WTC11 (cell line): ENCODE results near the gene SPDYA. TPM values are rescaled to one million over a fixed set of nuclear protein-coding genes. Genes with fewer than 3 reads are reported as not detected.

ENCODE experiments used
- ATAC-seq: fragments of 200-7000 bp; cut with Tn5 transposase; 2 replicates; pipeline ENCODE4 v1.10.0; 2021; ENCODE audit warnings: mild to moderate bottlenecking, moderate library complexity
- CTCF ChIA-PET: fragments of 300-600 bp; sonication (Branson Sonifier 250); formaldehyde crosslinking; loops from one replicate; lab custom pipeline; 2021; ENCODE audit warnings: antibody characterized with exemption; lab: Charles Lee
- POLR2A ChIA-PET: fragments of 350-600 bp; sonication (Branson Sonifier 250); formaldehyde crosslinking; loops from one replicate; lab custom pipeline; 2021; ENCODE audit warnings: antibody characterized with exemption; lab: Charles Lee
- DNase-seq: peaks from one replicate; pipeline ENCODE4 v3.0.0; 2021; ENCODE audit warnings: low spot score
- H3K27ac Mint-ChIP-seq: 2 replicates; pipeline ENCODE4 v1.8.0; 2021; ENCODE audit warnings: mixed read lengths
- H3K27me3 Mint-ChIP-seq: 2 replicates; pipeline ENCODE4 v1.8.0; 2021; ENCODE audit warnings: low read depth, mild to moderate bottlenecking, moderate library complexity, mixed read lengths
- H3K36me3 Mint-ChIP-seq: 2 replicates; pipeline ENCODE4 v1.8.0; 2021; ENCODE audit warnings: mixed read lengths
- H3K4me1 Mint-ChIP-seq: 2 replicates; pipeline ENCODE4 v1.8.0; 2022; ENCODE audit warnings: mixed read lengths
- H3K4me3 Mint-ChIP-seq: 2 replicates; pipeline ENCODE4 v1.8.0; 2021; ENCODE audit warnings: mild to moderate bottlenecking, moderate library complexity, mixed read lengths
- H3K9me3 Mint-ChIP-seq: 2 replicates; pipeline ENCODE4 v1.8.0; 2021; ENCODE audit warnings: mixed read lengths
- AR ChIP-seq: fragments of 250-450 bp; sonication (Bioruptor Pico); IDR thresholded peaks from 2 replicates; pipeline ENCODE4 v1.9.0; 2021; ENCODE audit warnings: mild to moderate bottlenecking
- FOXK1 ChIP-seq: sonication (generic); formaldehyde crosslinking; IDR thresholded peaks from 2 replicates; pipeline ENCODE4 v1.8.0; 2022; ENCODE audit warnings: mild to moderate bottlenecking, moderate library complexity, missing genetic modification reagents
- GRHL2 ChIP-seq: fragments of 250-450 bp; sonication (Bioruptor Pico); IDR thresholded peaks from 2 replicates; pipeline ENCODE4 v1.8.0; 2022; ENCODE audit warnings: mild to moderate bottlenecking, moderate library complexity; ENCODE audit not compliant: insufficient replicate concordance, severe bottlenecking
- IRF2 ChIP-seq: sonication (generic); formaldehyde crosslinking; IDR thresholded peaks from 2 replicates; pipeline ENCODE4 v1.8.0; 2022; ENCODE audit warnings: low read depth, missing genetic modification reagents, borderline replicate concordance
- MLX ChIP-seq: sonication (generic); formaldehyde crosslinking; IDR thresholded peaks from 2 replicates; pipeline ENCODE4 v1.8.1; 2023; ENCODE audit warnings: mild to moderate bottlenecking, missing genetic modification reagents, moderate library complexity
- NFE2L1 ChIP-seq: sonication (generic); formaldehyde crosslinking; IDR thresholded peaks from 2 replicates; pipeline ENCODE4 v1.8.1; 2023; ENCODE audit warnings: missing genetic modification reagents
- OVOL2 ChIP-seq: fragments of 250-450 bp; sonication (Bioruptor Pico); IDR thresholded peaks from 2 replicates; pipeline ENCODE4 v1.9.0; 2021; ENCODE audit warnings: mild to moderate bottlenecking, borderline replicate concordance
- TEAD1 ChIP-seq: sonication (generic); formaldehyde crosslinking; IDR thresholded peaks from 2 replicates; pipeline ENCODE4 v1.8.0; 2022; ENCODE audit warnings: mild to moderate bottlenecking, missing genetic modification reagents
- ZBTB43 ChIP-seq: sonication (generic); formaldehyde crosslinking; IDR thresholded peaks from 2 replicates; pipeline ENCODE4 v1.8.1; 2023; ENCODE audit warnings: mild to moderate bottlenecking, missing genetic modification reagents
- ZNF138 ChIP-seq: sonication (generic); formaldehyde crosslinking; conservative IDR thresholded peaks from 2 replicates; pipeline ENCODE4 v1.8.1; 2022; ENCODE audit warnings: mild to moderate bottlenecking, moderate library complexity, missing genetic modification reagents
- total RNA-seq: library from RNA; stranded (reverse); gene quantifications from 3 replicates; pipeline ENCODE4 v1.2.3, GENCODE V29; 2021
- TF ChIP-seq, protein P1 (sequence below): sonication (generic); formaldehyde crosslinking; IDR thresholded peaks from 2 replicates; pipeline ENCODE4 v1.8.0; 2022; ENCODE audit warnings: missing genetic modification reagents
- TF ChIP-seq, protein P2 (sequence below): sonication (generic); formaldehyde crosslinking; IDR thresholded peaks from 2 replicates; pipeline ENCODE4 v1.8.0; 2022; ENCODE audit warnings: mild to moderate bottlenecking, missing genetic modification reagents
- TF ChIP-seq, protein P3 (sequence below): sonication (generic); formaldehyde crosslinking; IDR thresholded peaks from 2 replicates; pipeline ENCODE4 v1.8.1; 2023; ENCODE audit warnings: mild to moderate bottlenecking, missing genetic modification reagents, moderate library complexity

SPDYA gene
- total RNA-seq, 1 experiment from 2014 or later: 0.61 TPM

DNA sequence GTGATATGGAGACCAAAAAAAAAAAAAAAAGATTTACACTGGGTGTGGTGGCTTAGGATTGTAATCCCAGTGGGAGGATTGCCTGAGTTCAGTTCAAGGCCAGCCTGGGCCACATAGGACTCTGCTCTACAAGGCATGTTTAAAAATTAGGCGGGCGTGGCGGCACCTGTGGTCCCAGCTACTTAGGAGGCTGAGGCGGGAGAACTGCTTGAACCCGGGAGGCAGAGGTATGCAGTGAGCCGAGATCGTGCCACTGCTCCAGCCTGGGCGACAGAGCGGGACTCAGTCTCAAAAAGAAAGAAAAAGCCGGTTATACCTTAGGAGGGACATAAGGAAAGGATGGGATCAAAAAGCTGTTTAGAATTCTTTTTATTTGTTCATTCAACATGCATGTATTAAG, 707 bp upstream of the SPDYA start:
- TF ChIP-seq OVOL2 (CRISPR knock-in tag): no peak
- no peak for TF ChIP-seq FOXK1
- no peak for TF ChIP-seq MLX
- TF ChIP-seq IRF2 (CRISPR knock-in tag): no peak
- peaks cover 11% of the 10 kb centered on the region for H3K36me3 Mint-ChIP-seq
- no peak overlapping the region for H3K27ac Mint-ChIP-seq
- H3K4me1 Mint-ChIP-seq: peaks cover 2% of the 10 kb centered on the region; the same call in 1 of the 2 replicates
- peak overlapping the region; percentile 57 for H3K4me3 Mint-ChIP-seq
- peaks cover 4% of the 10 kb centered on the region for H3K9me3 Mint-ChIP-seq
- H3K27me3 Mint-ChIP-seq: peaks cover 45% of the 10 kb centered on the region
- CTCF ChIA-PET: interaction anchor here (1.0 to 1.3 kb wide), 2 partner anchors 11 to 243 kb away, joined by 4 read pairs; no protein-coding TSS in a partner anchor
- DNase-seq: no peak
- no peak for ATAC-seq
- POLR2A ChIA-PET: interaction anchor here (0.7 kb wide), 1 partner anchor 34 kb away, joined by 4 read pairs; no protein-coding TSS in a partner anchor

GRCh38 chr2:28818053-28818452, 7.4 kb downstream of the SPDYA start:
- TF ChIP-seq, protein P1, sequence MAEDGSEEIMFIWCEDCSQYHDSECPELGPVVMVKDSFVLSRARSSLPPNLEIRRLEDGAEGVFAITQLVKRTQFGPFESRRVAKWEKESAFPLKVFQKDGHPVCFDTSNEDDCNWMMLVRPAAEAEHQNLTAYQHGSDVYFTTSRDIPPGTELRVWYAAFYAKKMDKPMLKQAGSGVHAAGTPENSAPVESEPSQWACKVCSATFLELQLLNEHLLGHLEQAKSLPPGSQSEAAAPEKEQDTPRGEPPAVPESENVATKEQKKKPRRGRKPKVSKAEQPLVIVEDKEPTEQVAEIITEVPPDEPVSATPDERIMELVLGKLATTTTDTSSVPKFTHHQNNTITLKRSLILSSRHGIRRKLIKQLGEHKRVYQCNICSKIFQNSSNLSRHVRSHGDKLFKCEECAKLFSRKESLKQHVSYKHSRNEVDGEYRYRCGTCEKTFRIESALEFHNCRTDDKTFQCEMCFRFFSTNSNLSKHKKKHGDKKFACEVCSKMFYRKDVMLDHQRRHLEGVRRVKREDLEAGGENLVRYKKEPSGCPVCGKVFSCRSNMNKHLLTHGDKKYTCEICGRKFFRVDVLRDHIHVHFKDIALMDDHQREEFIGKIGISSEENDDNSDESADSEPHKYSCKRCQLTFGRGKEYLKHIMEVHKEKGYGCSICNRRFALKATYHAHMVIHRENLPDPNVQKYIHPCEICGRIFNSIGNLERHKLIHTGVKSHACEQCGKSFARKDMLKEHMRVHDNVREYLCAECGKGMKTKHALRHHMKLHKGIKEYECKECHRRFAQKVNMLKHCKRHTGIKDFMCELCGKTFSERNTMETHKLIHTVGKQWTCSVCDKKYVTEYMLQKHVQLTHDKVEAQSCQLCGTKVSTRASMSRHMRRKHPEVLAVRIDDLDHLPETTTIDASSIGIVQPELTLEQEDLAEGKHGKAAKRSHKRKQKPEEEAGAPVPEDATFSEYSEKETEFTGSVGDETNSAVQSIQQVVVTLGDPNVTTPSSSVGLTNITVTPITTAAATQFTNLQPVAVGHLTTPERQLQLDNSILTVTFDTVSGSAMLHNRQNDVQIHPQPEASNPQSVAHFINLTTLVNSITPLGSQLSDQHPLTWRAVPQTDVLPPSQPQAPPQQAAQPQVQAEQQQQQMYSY (CRISPR knock-in tag): no peak
- TF ChIP-seq, protein P2, sequence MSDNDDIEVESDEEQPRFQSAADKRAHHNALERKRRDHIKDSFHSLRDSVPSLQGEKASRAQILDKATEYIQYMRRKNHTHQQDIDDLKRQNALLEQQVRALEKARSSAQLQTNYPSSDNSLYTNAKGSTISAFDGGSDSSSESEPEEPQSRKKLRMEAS (CRISPR knock-in tag): no peak
- TF ChIP-seq NFE2L1 (CRISPR knock-in tag): no peak
- no peak for TF ChIP-seq GRHL2 (CRISPR knock-in tag)
- TF ChIP-seq, protein P3, sequence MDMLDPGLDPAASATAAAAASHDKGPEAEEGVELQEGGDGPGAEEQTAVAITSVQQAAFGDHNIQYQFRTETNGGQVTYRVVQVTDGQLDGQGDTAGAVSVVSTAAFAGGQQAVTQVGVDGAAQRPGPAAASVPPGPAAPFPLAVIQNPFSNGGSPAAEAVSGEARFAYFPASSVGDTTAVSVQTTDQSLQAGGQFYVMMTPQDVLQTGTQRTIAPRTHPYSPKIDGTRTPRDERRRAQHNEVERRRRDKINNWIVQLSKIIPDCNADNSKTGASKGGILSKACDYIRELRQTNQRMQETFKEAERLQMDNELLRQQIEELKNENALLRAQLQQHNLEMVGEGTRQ (CRISPR knock-in tag): no peak
- no peak for TF ChIP-seq TEAD1
- no peak for TF ChIP-seq ZBTB43 (CRISPR knock-in tag)
- TF ChIP-seq AR: no peak
- no peak for TF ChIP-seq ZNF138 (CRISPR knock-in tag)
- Mint-ChIP-seq H3K36me3 (no peaks in the 10 kb centered on the region), H3K4me1 (peaks cover 2% of the 10 kb centered on the region; the same call in 1 of the 2 replicates), H3K9me3 (no peaks in the 10 kb centered on the region), H3K4me3 (no peak overlapping the region), H3K27ac (no peak overlapping the region), H3K27me3 (peaks cover 8% of the 10 kb centered on the region)
- ChIA-PET POLR2A (no interaction called here), CTCF (interaction anchor here (0.6 to 1.0 kb wide), 2 partner anchors 224 to 251 kb away, joined by 3 read pairs; no protein-coding TSS in a partner anchor)
- ATAC-seq (no peak), DNase-seq (no peak)
